Neural progenitor cell (in vitro differentiated cells): ENCODE data around the gene DOCK6. TPM values are rescaled to one million over a fixed set of nuclear protein-coding genes. Genes with fewer than 3 reads are reported as not detected.

Experiments used
- DNase-seq: peaks from one replicate; pipeline ENCODE4 v3.0.0-alpha.2; 2016; ENCODE audit warnings: low spot score
- H2AFZ ChIP-seq: fragments of 200-600 bp; sonication (generic); replicated peaks from 2 replicates; pipeline ENCODE4 v1.6.1; 2016; ENCODE audit warnings: antibody characterized with exemption
- H3F3A ChIP-seq: fragments of 200-600 bp; sonication (generic); 2 replicates; pipeline ENCODE4 v1.6.1; 2016; ENCODE audit warnings: antibody characterized with exemption, low read depth
- H3K27ac ChIP-seq: fragments of 200-600 bp; sonication (generic); 2 replicates; pipeline ENCODE4 v1.5.1; 2016; ENCODE audit warnings: mild to moderate bottlenecking
- H3K27me3 ChIP-seq: fragments of 200-600 bp; sonication (generic); 2 replicates; pipeline ENCODE4 v1.6.1; 2016; ENCODE audit warnings: mild to moderate bottlenecking, moderate library complexity
- H3K36me3 ChIP-seq: fragments of 200-600 bp; sonication (generic); 2 replicates; pipeline ENCODE4 v1.5.1; 2016
- H3K4me1 ChIP-seq: fragments of 200-600 bp; sonication (generic); 2 replicates; pipeline ENCODE4 v1.6.1; 2016; ENCODE audit warnings: mixed run types
- H3K4me2 ChIP-seq: fragments of 200-600 bp; sonication (generic); 2 replicates; pipeline ENCODE4 v1.6.1; 2016
- H3K4me3 ChIP-seq: fragments of 200-600 bp; sonication (generic); 2 replicates; pipeline ENCODE4 v1.5.1; 2016
- H3K79me2 ChIP-seq: fragments of 200-600 bp; sonication (generic); 2 replicates; pipeline ENCODE4 v1.6.1; 2016; ENCODE audit warnings: low read depth
- H3K9ac ChIP-seq: fragments of 200-600 bp; sonication (generic); 2 replicates; pipeline ENCODE4 v1.6.1; 2016
- H3K9me3 ChIP-seq: fragments of 200-600 bp; sonication (generic); 2 replicates; pipeline ENCODE4 v1.5.1; 2016; ENCODE audit warnings: low read depth
- H4K20me1 ChIP-seq: fragments of 200-600 bp; sonication (generic); 2 replicates; pipeline ENCODE4 v1.6.1; 2016; ENCODE audit warnings: low read depth
- H3K27ac Mint-ChIP-seq: 3 replicates; pipeline ENCODE4 v1.8.0; 2021; ENCODE audit warnings: mixed read lengths
- H3K27me3 Mint-ChIP-seq: 2 replicates; pipeline ENCODE4 v1.8.0; 2022; ENCODE audit warnings: low read depth, mild to moderate bottlenecking, inconsistent platforms, moderate library complexity, mixed read lengths; ENCODE audit not compliant: insufficient read depth
- H3K36me3 Mint-ChIP-seq: 3 replicates; pipeline ENCODE4 v1.8.0; 2021; ENCODE audit warnings: mixed read lengths
- H3K4me1 Mint-ChIP-seq: 3 replicates; pipeline ENCODE4 v1.8.0; 2021; ENCODE audit warnings: mixed read lengths
- H3K4me3 Mint-ChIP-seq: 3 replicates; pipeline ENCODE4 v1.8.0; 2021; ENCODE audit warnings: mild to moderate bottlenecking, moderate library complexity, mixed read lengths
- H3K9me3 Mint-ChIP-seq: 3 replicates; pipeline ENCODE4 v1.8.0; 2020; ENCODE audit warnings: mixed read lengths
- CTCF ChIP-seq: fragments of 200-600 bp; sonication (generic); IDR thresholded peaks from 2 replicates; pipeline ENCODE4 v1.5.1; 2017; ENCODE audit warnings: antibody characterized with exemption, mild to moderate bottlenecking
- EZH2 ChIP-seq: fragments of 200-600 bp; sonication (generic); IDR thresholded peaks from 2 replicates; pipeline ENCODE4 v1.6.1; 2017; ENCODE audit warnings: antibody characterized with exemption, mild to moderate bottlenecking, moderate library complexity
- EZH2phosphoT487 ChIP-seq: fragments of 200-600 bp; sonication (generic); IDR thresholded peaks from 2 replicates; pipeline ENCODE4 v1.6.1; 2017; ENCODE audit warnings: antibody characterized with exemption
- total RNA-seq: library from RNA; depleted of rRNA; stranded (reverse); fragments of >200 nt; gene quantifications from 2 replicates; pipeline ENCODE4 v1.2.3, GENCODE V29; 2015; ENCODE audit warnings: low replicate concordance

The DOCK6 gene
- total RNA-seq, 1 donor from 2014 or later = 10.0 TPM

GRCh38 chr19:11152318-11153062, 109.8 kb downstream of the DOCK6 start:
- no peak overlapping the region for H3K4me2 ChIP-seq
- H2AFZ ChIP-seq = no peak overlapping the region
- no peak for DNase-seq
- no peak overlapping the region for H3K9ac ChIP-seq
- no peaks in the 10 kb centered on the region for H3K27me3 ChIP-seq
- no peak overlapping the region for H3K27ac Mint-ChIP-seq
- no peaks in the 10 kb centered on the region for H3F3A ChIP-seq
- no peaks in the 10 kb centered on the region for H3K9me3 Mint-ChIP-seq
- TF ChIP-seq EZH2phosphoT487 = no peak
- no peak for TF ChIP-seq CTCF
- TF ChIP-seq EZH2 = no peak
- H3K4me3 Mint-ChIP-seq = peak overlapping the region; percentile 57
- H3K36me3 ChIP-seq = no peaks in the 10 kb centered on the region
- H3K79me2 ChIP-seq = peaks cover 55% of the 10 kb centered on the region
- H4K20me1 ChIP-seq = no peaks in the 10 kb centered on the region
- peaks cover 8% of the 10 kb centered on the region for H3K4me1 ChIP-seq
- H3K4me3 ChIP-seq = no peak overlapping the region
- H3K36me3 Mint-ChIP-seq = peaks cover 15% of the 10 kb centered on the region
- peaks cover 4% of the 10 kb centered on the region for H3K27me3 Mint-ChIP-seq
- no peak overlapping the region for H3K27ac ChIP-seq
- H3K4me1 Mint-ChIP-seq = peaks cover 14% of the 10 kb centered on the region
- no peaks in the 10 kb centered on the region for H3K9me3 ChIP-seq

- Histone ChIP-seq H3K27ac (no peak overlapping the region), H3K9ac (no peak overlapping the region), H3K4me2 (no peak overlapping the region), H3K36me3 (no peaks in the 10 kb centered on the region), H3K9me3 (no peaks in the 10 kb centered on the region), H3K27me3 (no peaks in the 10 kb centered on the region), H3K4me1 (peaks cover 8% of the 10 kb centered on the region), H3K4me3 (no peak overlapping the region), H3K79me2 (peaks cover 55% of the 10 kb centered on the region), H4K20me1 (no peaks in the 10 kb centered on the region), H3F3A (peaks cover under 1% of the 10 kb centered on the region), H2AFZ (no peak overlapping the region)
- H3K9me3 Mint-ChIP-seq = no peaks in the 10 kb centered on the region
- H3K4me1 Mint-ChIP-seq = peaks cover 14% of the 10 kb centered on the region
- DNase-seq = no peak
- H3K36me3 Mint-ChIP-seq = peaks cover 19% of the 10 kb centered on the region
- TF ChIP-seq EZH2 (no peak), EZH2phosphoT487 (no peak), CTCF (no peak)
- H3K4me3 Mint-ChIP-seq = no peak overlapping the region
- H3K27ac Mint-ChIP-seq = no peak overlapping the region
- H3K27me3 Mint-ChIP-seq = peaks cover 4% of the 10 kb centered on the region
These were observed 111.1 kb downstream of the DOCK6 start for GRCh38 chr19:11151181-11151580.

Other genes starting within 250 kb of the DOCK6 start
- gene LDLR, start 173.1 kb downstream of the DOCK6 start, total RNA-seq = 39.3 and 78.0 TPM in 2 replicates
- gene SPC24, start 106.7 kb downstream of the DOCK6 start, total RNA-seq = 56.7 and 57.1 TPM in 2 replicates
- gene KANK2, start 65.0 kb downstream of the DOCK6 start, total RNA-seq = 17.5 and 35.4 TPM in 2 replicates
- not detected in 2 replicates for gene ANGPTL8, start 22.9 kb downstream of the DOCK6 start, total RNA-seq
- gene TSPAN16, start 33.6 kb upstream of the DOCK6 start, total RNA-seq = not detected in 2 replicates
- gene RAB3D, start 77.1 kb upstream of the DOCK6 start, total RNA-seq = 5.5 and 8.5 TPM in 2 replicates
- 57.0 and 77.1 TPM in 2 replicates for gene TMEM205, start 83.7 kb upstream of the DOCK6 start, total RNA-seq
- 1.8 and 4.4 TPM in 2 replicates for gene CCDC159, start 84.0 kb upstream of the DOCK6 start, total RNA-seq
- gene PLPPR2, start 92.9 kb upstream of the DOCK6 start, total RNA-seq = 0.80 and 3.1 TPM in 2 replicates
- 1.0 and 1.5 TPM in 2 replicates for gene SWSAP1, start 112.1 kb upstream of the DOCK6 start, total RNA-seq
- gene EPOR, start 121.8 kb upstream of the DOCK6 start, total RNA-seq = 6.5 and 7.3 TPM in 2 replicates
- gene RGL3, start 156.8 kb upstream of the DOCK6 start, total RNA-seq = 0.49 and 4.7 TPM in 2 replicates
- gene ODAD3, start 172.6 kb upstream of the DOCK6 start, total RNA-seq = 0.47 and 1.5 TPM in 2 replicates
- 53.6 and 130 TPM in 2 replicates for gene PRKCSH, start 173.1 kb upstream of the DOCK6 start, total RNA-seq
- gene ELAVL3, start 218.5 kb upstream of the DOCK6 start, total RNA-seq = 0.15 TPM in 1 of 2 replicates, not detected in the other
- gene ZNF653, start 243.3 kb upstream of the DOCK6 start, total RNA-seq = 3.4 and 15.8 TPM in 2 replicates